Bronchial epithelial cell (primary cell): Measurements from ENCODE around the gene DMRTB1. TPM values are rescaled to one million over a fixed set of nuclear protein-coding genes. Genes with fewer than 3 reads are reported as not detected.

Experiments
- DNase-seq: peaks from one replicate; pipeline ENCODE4 v3.0.0-alpha.2; 2010; ENCODE audit warnings: low read depth
- FAIRE-seq: peaks from 2 replicates; lab custom pipeline; 2011; peaks lifted over from hg19 to GRCh38; lab: Jason Lieb, UNC
- H3K27me3 ChIP-seq: 2 replicates; pipeline ENCODE4 v1.5.1; 2011; ENCODE audit warnings: low read length; ENCODE audit not compliant: control insufficient read depth, insufficient read depth
- H3K36me3 ChIP-seq: 2 replicates; pipeline ENCODE4 v1.5.1; 2011; ENCODE audit warnings: low read length; ENCODE audit not compliant: control insufficient read depth, insufficient read depth
- H3K4me3 ChIP-seq: 2 replicates; pipeline ENCODE4 v1.5.1; 2011; ENCODE audit warnings: mild to moderate bottlenecking, low read depth, low read length, control low read depth
- CTCF ChIP-seq: IDR thresholded peaks from 2 replicates; pipeline ENCODE4 v1.5.1; 2011; ENCODE audit warnings: mild to moderate bottlenecking, moderate library complexity, low read length, control low read depth, inconsistent platforms; ENCODE audit not compliant: insufficient read depth, severe bottlenecking
- total RNA-seq: library from RNA; depleted of rRNA; stranded (reverse); fragments of >200 nt; gene quantifications from 2 replicates; pipeline ENCODE4 v1.2.1, GENCODE V29; 2014

DMRTB1 gene
- total RNA-seq, 1 donor from 2014 or later: not detected

GRCh38 chr1:53417074-53417511, 42.1 kb upstream of the DMRTB1 start:
- Histone ChIP-seq H3K36me3 (no peaks in the 10 kb centered on the region), H3K4me3 (no peak overlapping the region), H3K27me3 (peaks cover 5% of the 10 kb centered on the region)
- DNase-seq (no peak), FAIRE-seq (no peak)
- no peak for TF ChIP-seq CTCF

GRCh38 chr1:53419034-53419433, 40.2 kb upstream of the DMRTB1 start:
- no peak for TF ChIP-seq CTCF
- no peak for FAIRE-seq
- H3K4me3 ChIP-seq: no peak overlapping the region

GRCh38 chr1:53420341-53420740, 38.9 kb upstream of the DMRTB1 start:
- H3K27me3 ChIP-seq: peaks cover 5% of the 10 kb centered on the region
- H3K4me3 ChIP-seq: no peak overlapping the region
- no peak for TF ChIP-seq CTCF
- no peak for DNase-seq
- H3K36me3 ChIP-seq: no peaks in the 10 kb centered on the region
- FAIRE-seq: no peak

More at GRCh38 chr1:53419034-53419433, 40.2 kb upstream of the DMRTB1 start:
- Histone ChIP-seq H3K36me3 (no peaks in the 10 kb centered on the region), H3K27me3 (peaks cover 5% of the 10 kb centered on the region)
- no peak for DNase-seq

GRCh38 chr1:53421208-53421607, 38.0 kb upstream of the DMRTB1 start:
- Histone ChIP-seq H3K36me3 (no peaks in the 10 kb centered on the region), H3K27me3 (peaks cover 5% of the 10 kb centered on the region), H3K4me3 (no peak overlapping the region)
- no peak for TF ChIP-seq CTCF
- no peak for DNase-seq
- FAIRE-seq: no peak

GRCh38 chr1:53430261-53430660, 28.9 kb upstream of the DMRTB1 start:
- Histone ChIP-seq H3K27me3 (peaks cover 6% of the 10 kb centered on the region), H3K36me3 (no peaks in the 10 kb centered on the region), H3K4me3 (no peak overlapping the region)
- FAIRE-seq (no peak), DNase-seq (no peak)
- TF ChIP-seq CTCF: no peak

- Histone ChIP-seq H3K4me3 (no peak overlapping the region), H3K27me3 (peaks cover 6% of the 10 kb centered on the region), H3K36me3 (no peaks in the 10 kb centered on the region)
- DNase-seq (no peak), FAIRE-seq (no peak)
- TF ChIP-seq CTCF: no peak
Measured at GRCh38 chr1:53430779-53431178, 28.4 kb upstream of the DMRTB1 start.
